Pancreas (tissue), 10 donors: ENCODE data around the gene CCDC187. TPM values are rescaled to one million over a fixed set of nuclear protein-coding genes. Genes with fewer than 3 reads are reported as not detected.

Experiments used
- ATAC-seq, 4 donors: fragments of 200-7000 bp; cut with Tn5 transposase; one replicate each; pipeline versions ENCODE4 v1.8.0 to v1.9.1; 2020; ENCODE audit warnings: mild to moderate bottlenecking in 4 of 4, moderate library complexity in 4 of 4
- DNase-seq, 6 donors: peaks; one replicate each; pipeline ENCODE4 v3.0.0-alpha.2; 2020
- FAIRE-seq: peaks from 2 replicates; lab custom pipeline; 2012; peaks lifted over from hg19 to GRCh38; lab: Jason Lieb, UNC
- H3K27ac ChIP-seq, 4 donors: fragments of 200-600 bp; sonication (generic); 1 replicate in 3 of 4; 2 replicates in 1 of 4; pipeline versions ENCODE4 v1.5.0 to v1.8.0; 2020
- H3K27me3 ChIP-seq, 4 donors: fragments of 200-600 bp; one replicate each; pipeline ENCODE4 v1.8.0; 2021
- H3K36me3 ChIP-seq, 3 donors: fragments of 200-600 bp; sonication (generic) in 1 of 3; one replicate each; pipeline versions ENCODE4 v1.5.0 to v1.8.0; 2020 to 2021
- H3K4me1 ChIP-seq, 3 donors: fragments of 200-600 bp; one replicate each; pipeline ENCODE4 v1.8.0; 2021
- H3K4me3 ChIP-seq, 4 donors: fragments of 200-600 bp; sonication (generic) in 2 of 4; one replicate each; pipeline versions ENCODE4 v1.5.0 to v1.8.0; 2020 to 2021
- H3K9me3 ChIP-seq, 4 donors: fragments of 200-600 bp; one replicate each; pipeline ENCODE4 v1.8.0; 2021
- CTCF ChIP-seq, 4 donors: fragments of 200-600 bp; sonication (generic) in 3 of 4; IDR thresholded peaks; one replicate each; pipeline versions ENCODE4 v1.5.0 to v1.8.0; 2021; ENCODE audit warnings: antibody characterized with exemption in 4 of 4
- WGBS, 2 donors: extraction: QIAGEN DNeasy Blood & Tissue Kit; methylation state at CpG; one replicate each; pipeline ENCODE4 v1.1.7; 2013; 5-methylcytosine and 5-hydroxymethylcytosine counted together
- intact Hi-C, 3 donors: fragments of 100-400 bp; cut with DNase I; formaldehyde crosslinking; loops; one replicate each; pipeline versions ENCODE4 v1.11.1 to v1.14.2; 2022
- polyA plus RNA-seq, 2 donors: library from polyadenylated mRNA; stranded (reverse); fragments of 200-250 nt; gene quantifications; one replicate each; pipeline ENCODE4 v1.2.3, GENCODE V29; 2013
- total RNA-seq, 6 donors: library from RNA; stranded (reverse); fragmentation: NEBNext Ultra II Directional in 4 of 6; extraction: Animal tissue kit (Norgen Biotek cat#: 25700) in 4 of 6; gene quantifications; one replicate each; pipeline versions ENCODE4 v1.2.1 to v1.2.4, GENCODE V29; 2021 to 2023
- donor health status: healthy with polysubstance abuse.
- donor health status: DM: no; HTN: no; CAD: no; lungs with moderate emphysema.
- donor health status: DM: no; HTN: no; CAD: no.
- donor health status: control.
- donor health status: control.
- donor health status: Bipolar disorder and iron deficiency.
- donor health status: DM: yes; HTN: yes; CAD: no.
- donor health status: DM: no; HTN: no; CAD: no.
- donor health status: DM: no; HTN: no; CAD: no.
- donor health status: DM: yes; HTN: yes; CAD: no.

The CCDC187 gene
- total and polyA plus RNA-seq, 8 donors = 0.14 to 2.6 (median 0.43) TPM

DNA sequence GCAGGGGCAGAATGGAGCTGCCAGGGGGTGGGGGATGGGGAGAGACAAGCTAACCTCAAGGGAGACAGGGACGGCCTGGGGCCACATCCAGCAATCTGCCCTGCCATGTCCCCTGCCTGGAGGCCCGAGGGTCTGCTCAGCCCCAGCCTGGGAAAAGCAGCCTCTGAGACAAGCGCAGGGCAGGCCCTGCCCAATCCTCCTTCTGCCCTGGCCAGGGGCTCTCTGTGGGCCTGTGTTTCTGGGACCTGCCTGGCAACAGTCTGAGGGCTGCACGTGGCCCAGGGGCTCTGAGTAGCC lies 44.4 kb downstream of the CCDC187 start:
- no peaks in the 10 kb centered on the region for H3K9me3 ChIP-seq
- no peak overlapping the region for H3K27ac ChIP-seq
- no peaks in the 10 kb centered on the region for H3K4me1 ChIP-seq
- no peaks in the 10 kb centered on the region for H3K27me3 ChIP-seq
- peak in 2 of 6 donors; percentile 23 to 58 for DNase-seq
- ATAC-seq = no peak
- TF ChIP-seq CTCF (IDR thresholded peaks at IDR 0.05) = no peak
- WGBS, 2 donors = 81 to 97% methylated on average over 4 of the region's 4 CpGs
- no peaks in the 10 kb centered on the region for H3K36me3 ChIP-seq
- intact Hi-C loops = no loop called here
- H3K4me3 ChIP-seq = no peak overlapping the region
- FAIRE-seq = no peak

- FAIRE-seq (no peak), ATAC-seq (no peak), DNase-seq (peak in 2 of 6 donors; percentile 40 to 66)
- Histone ChIP-seq H3K27me3 (no peaks in the 10 kb centered on the region), H3K4me3 (no peak overlapping the region), H3K9me3 (no peaks in the 10 kb centered on the region), H3K27ac (no peak overlapping the region), H3K4me1 (no peaks in the 10 kb centered on the region), H3K36me3 (no peaks in the 10 kb centered on the region)
- intact Hi-C loops = no loop called here
- no peak for TF ChIP-seq CTCF (IDR thresholded peaks at IDR 0.05)
- 88 to 90% methylated on average over 22 of the region's 22 CpGs for WGBS, 2 donors
Measured at GRCh38 chr9:136258786-136259516, 44.9 kb downstream of the CCDC187 start.

- Histone ChIP-seq H3K27me3 (no peaks in the 10 kb centered on the region), H3K4me1 (no peaks in the 10 kb centered on the region), H3K9me3 (no peaks in the 10 kb centered on the region), H3K36me3 (no peaks in the 10 kb centered on the region), H3K4me3 (no peak overlapping the region), H3K27ac (no peak overlapping the region)
- ATAC-seq (no peak), DNase-seq (peak in 1 of 6 donors; percentile 62), FAIRE-seq (no peak)
- intact Hi-C loops = no loop called here
- no peak for TF ChIP-seq CTCF (IDR thresholded peaks at IDR 0.05)
- WGBS, 2 donors = 84 to 88% methylated on average over 13 of the region's 13 CpGs
Measured at GRCh38 chr9:136258299-136258625, 45.6 kb downstream of the CCDC187 start.

DNA sequence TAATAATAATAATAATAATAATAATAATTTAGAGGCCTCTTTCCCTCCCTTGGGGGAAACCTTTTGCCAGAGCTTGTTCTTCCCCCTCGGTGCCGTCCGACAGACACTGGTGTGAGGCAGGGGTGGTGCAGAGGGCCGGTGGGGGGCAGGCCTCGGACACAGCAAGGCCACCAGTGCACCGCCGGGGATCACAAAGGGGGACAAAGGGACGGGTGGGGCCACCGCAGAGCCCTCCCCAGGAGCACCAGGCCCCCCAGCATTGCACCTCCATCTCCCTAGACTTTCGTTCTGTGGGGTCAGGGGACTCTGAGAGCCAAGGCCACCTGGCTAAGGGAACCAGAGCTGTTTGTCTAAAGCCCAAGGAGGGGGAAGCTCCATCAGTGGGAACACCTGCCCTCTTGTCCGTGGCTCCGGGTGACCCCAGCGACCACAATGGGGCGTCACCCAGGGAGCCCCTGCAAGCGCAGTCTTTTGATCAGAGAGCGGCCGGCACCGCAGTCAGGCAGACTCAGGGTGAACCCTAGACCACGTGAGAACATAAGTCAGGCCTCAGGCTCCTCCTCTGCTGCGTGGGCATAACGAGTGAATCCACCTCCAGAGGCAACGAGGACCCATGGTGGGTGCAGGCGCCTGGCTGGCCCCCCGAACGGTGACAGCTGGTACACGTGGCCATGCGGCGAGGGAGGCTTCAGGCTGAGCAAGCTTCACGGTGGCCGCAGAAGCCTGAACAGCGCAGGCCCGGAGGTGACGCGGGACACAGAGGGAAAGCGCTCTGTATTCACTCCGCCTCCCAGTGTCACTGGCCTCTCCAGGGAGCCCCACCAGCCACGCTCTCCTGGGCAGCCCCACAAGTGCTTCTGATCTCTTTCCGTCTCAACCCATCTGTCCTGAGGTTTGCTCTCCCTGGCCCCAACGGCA lies 46.3 kb downstream of the CCDC187 start:
- 83 to 86% methylated on average over 38 to 39 of the region's 39 CpGs for WGBS, 2 donors
- Histone ChIP-seq H3K27me3 (no peaks in the 10 kb centered on the region), H3K36me3 (no peaks in the 10 kb centered on the region), H3K4me1 (no peaks in the 10 kb centered on the region), H3K9me3 (no peaks in the 10 kb centered on the region), H3K4me3 (no peak overlapping the region), H3K27ac (no peak overlapping the region)
- TF ChIP-seq CTCF (IDR thresholded peaks at IDR 0.05) = no peak
- intact Hi-C loops = no loop called here
- peak in 2 of 6 donors; percentile 21 to 52 for DNase-seq
- no peak for ATAC-seq
- no peak for FAIRE-seq
